Epidermal melanocyte (primary cell): ENCODE measurements around the gene LEFTY1.

Source experiments
- DNase-seq: peaks from one replicate; pipeline ENCODE4 v3.0.0; 2011; ENCODE audit warnings: low spot score; ENCODE audit not compliant: insufficient read length

Gene LEFTY1

DNA sequence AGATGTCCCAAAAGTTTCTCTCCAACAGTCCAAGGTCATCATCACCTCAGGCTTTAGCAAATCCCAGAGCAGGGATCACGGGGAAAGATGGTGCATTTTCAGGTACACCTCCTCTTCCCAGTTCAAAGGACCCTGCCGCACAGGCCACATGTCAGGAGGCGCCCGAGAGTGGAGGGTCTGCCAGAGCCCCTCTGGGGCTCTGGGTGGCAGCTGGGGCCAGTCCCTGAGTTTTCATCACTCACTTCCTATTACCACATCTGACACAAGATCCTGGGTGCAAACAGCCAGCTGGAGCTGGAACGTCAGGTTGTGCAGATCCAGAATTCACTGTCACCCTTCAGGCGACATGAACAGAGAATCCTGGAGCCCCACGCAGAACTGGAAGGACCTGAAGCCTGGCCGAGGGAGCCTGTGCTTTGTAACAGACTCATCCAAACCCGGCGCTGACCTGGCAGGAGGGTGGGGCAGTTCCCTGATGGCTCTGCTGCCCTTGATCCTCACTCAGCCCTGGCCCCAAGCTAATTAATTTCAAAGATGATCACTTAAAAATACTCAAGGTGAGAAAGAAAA lies 15.6 kb downstream of the LEFTY1 start:
- DNase-seq: no peak

DNA sequence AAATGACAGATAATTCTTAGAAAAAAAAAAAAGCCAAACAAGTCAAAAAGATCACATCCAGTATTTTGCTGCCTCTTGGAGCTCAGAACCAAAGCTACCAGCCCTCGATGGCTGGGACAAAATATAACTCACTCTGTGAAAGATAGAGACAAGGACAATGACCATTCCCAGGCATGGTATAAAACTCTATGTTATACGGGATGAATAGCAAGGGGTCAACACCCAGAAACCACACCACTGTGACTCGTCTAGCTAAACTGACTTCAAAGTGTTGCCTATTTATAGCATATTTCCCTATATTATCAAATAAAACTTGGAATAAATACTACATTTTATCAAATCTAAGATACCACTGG lies 16.9 kb downstream of the LEFTY1 start:
- no peak for DNase-seq

DNA sequence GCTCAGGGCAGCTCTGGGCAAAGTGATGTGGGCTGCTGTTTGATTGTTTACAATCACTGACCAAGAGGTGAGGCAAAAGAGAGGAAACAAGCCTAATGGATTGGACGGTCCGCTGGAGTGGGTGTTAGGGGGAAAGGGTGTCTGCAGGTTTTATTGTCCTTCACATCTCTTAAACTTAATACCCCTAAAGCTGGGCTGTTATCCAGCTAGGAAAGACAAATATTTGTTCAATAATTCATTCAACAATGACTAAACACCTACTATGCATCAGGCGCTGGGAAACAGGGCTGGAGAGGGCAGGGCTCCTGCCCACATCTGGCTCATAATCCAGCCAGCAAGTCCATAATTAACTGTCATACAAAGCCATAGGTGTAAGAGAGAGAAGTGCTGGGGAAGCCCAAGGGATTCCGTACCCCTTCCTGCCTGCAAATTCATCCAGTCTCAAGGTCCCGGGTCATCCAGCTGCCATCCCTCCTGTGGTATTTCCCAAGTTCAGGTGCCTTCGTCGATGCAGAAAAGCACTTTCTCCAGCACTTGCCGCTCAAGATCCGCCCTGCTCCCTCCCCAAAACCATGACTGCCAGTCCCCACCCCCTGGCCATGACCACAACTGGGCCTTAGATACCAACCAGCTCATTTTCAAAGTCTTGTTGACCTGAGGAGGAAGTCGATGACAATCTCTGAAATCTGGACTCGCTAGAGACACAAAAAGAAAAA lies 17.4 kb downstream of the LEFTY1 start:
- DNase-seq: no peak

DNA sequence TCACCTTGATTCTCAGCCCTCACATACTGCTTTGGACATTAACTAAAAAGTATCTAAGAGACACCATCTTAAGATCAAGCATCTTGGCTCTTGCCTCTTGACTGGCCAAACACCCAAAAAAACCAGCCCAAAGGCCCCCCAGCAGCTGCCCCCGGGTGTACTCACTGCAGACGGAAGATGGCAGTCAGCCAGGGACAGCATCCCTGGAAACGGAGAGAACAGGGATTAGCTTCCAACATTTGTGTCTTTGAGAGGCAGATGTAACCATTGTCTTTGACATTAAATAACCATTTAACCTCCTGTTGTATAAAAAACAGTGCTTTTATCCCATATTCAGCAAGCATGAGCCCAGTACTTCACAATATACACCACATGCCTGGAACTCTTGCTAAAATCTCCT lies 18.0 kb downstream of the LEFTY1 start:
- no peak for DNase-seq

- no peak for DNase-seq
Observed at GRCh38 chr1:225868631-225869330, 20.2 kb downstream of the LEFTY1 start.

GRCh38 chr1:225866981-225867380 lies 22.0 kb downstream of the LEFTY1 start:
- no peak for DNase-seq

DNA sequence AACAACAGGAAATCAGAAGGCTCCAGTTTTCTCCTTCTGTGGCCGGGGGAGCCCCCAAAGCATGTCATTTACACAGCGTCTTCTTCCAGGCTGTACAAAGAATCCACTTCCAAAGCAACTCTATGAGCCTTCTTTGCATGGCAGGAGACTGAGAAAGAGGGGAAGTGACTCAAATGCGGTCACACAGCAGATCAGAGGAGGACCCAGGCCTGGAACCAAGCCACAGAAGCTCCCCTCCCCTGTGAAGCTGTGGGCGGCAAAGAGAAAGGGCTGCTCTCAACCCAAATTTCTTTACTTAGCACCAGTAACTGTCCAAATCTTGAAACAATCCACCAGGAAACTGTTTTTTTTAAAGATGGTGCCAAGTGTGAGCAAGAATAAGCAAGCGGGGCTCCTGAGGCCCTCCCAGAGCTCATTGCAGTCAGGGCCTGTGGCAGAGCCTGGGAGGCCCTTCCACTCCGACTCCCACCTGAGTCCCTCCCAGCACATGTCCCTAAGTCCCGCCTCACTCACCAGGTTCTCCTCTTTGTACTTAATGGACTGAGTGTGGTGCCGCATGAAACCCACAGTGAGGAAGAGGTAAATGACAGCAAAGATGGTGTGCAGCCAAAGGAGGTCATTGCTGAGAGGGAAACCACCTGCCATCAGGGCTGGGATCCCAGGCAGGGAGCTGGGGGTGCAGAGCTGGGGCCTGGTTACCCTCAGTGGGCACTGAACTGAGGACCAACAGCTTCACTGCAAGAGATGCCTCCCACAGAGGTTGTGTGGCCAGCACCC lies 22.7 kb downstream of the LEFTY1 start:
- no peak for DNase-seq

- DNase-seq: no peak
Observed at GRCh38 chr1:225865514-225865913, 23.4 kb downstream of the LEFTY1 start.

GRCh38 chr1:225863167-225863566 lies 25.8 kb downstream of the LEFTY1 start:
- DNase-seq: no peak

DNA sequence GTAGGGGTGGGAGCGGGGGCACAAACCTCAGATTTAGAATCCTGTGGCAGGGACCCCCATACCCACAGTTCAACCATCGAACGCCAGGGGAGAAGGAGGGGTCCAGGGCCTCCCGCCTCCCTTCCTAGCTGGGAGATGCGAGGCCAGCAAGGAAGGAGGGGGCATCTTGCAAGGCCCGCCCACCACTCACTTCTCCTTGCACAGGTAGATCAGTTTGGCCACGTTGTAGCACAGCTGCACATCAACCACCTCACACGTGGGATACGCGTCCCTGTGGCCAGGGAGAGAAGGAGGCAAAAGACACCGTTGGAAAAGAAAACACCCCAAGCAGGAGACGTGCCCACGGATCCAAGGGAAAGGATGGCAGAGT lies 26.4 kb downstream of the LEFTY1 start:
- no peak for DNase-seq

- no peak for DNase-seq
Observed at GRCh38 chr1:225861834-225862580, 26.9 kb downstream of the LEFTY1 start.

DNA sequence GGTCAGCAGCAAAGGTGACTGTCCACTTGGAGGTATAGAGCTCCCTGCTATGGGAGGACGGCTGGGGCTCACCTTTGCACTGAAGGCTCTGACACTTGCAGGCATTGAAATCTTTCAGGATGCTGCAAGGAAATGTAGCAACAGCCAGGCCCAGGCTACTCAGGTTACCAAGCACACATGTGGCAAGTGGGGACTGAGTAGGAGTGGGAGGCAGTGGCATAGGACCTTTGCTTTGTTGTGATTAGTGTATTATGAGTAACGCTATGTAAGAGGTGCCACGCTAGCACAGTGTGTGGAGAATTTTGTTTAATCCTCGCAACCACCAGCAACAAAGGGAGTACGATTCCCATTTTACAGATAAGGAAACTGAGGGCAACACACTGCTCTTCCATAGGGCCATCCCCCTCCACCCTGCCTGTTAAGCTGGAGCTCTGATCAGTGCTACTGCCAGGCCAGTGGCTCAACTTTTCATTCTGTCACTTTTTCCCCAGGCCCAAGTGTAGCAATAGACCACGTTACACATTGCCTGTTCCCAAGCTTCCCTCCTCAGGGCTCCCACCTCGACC lies 28.0 kb downstream of the LEFTY1 start:
- DNase-seq: no peak

GRCh38 chr1:225860107-225860506 lies 28.8 kb downstream of the LEFTY1 start:
- DNase-seq: no peak

DNA sequence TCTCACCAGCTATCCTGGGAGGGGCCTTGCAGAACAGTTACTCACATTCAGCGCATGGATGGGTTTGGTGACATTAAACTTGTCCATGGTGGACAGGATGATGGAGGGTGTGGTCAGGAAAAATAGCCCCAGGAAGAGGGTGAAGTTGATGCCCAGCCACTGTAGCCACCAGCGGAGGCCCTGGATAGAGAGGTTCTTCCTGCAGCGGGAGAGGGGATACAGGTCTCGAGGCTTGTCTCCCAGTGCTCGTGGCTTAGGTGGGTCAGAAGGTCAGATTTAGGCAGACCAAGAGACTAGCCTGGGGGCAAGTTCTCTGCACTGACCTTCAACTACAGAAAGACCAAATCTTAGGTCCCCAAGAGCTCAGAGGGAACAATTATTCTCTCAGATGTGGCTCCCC lies 29.8 kb downstream of the LEFTY1 start:
- no peak for DNase-seq

- no peak for DNase-seq
Observed at GRCh38 chr1:225857256-225857655, 31.7 kb downstream of the LEFTY1 start.

DNA sequence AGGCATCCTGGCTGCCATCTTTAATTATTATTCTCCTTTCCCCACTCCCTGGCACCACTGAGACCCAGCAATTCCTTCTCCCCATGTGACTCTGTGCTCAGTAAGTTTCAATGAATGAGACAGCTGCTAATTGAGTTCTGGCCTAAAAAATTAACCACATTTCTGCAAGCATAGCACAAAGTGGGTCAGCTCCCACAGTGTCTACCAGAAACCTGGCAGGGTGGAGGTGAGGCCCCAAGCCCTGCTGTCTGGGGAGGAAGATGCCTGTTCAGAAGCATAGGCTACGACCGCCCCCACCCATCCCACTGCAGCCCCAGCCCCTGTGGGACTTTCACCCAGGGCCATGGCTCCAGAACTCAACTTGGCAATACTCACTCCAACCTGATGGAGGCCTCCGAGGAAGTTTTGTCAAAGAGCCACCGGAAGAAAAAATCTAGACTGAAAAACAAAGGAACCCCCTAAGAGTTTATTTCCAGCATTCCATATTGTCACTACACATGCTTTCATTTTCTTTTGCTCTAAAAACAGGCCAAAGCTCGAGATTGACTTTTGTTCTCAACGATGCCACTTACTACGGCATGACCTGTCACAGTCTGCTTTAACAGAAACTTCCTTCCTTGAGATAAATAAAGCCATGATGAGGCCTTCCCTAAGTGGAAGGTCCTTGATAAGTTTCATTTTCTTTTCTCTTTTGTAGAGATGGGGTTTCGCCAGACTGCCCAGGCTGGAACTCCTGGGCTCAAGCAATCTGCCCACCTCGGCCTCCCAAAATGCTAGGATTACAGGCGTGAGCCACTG lies 33.2 kb downstream of the LEFTY1 start:
- DNase-seq: no peak

GRCh38 chr1:225853441-225853840 lies 35.5 kb downstream of the LEFTY1 start:
- no peak for DNase-seq

DNA sequence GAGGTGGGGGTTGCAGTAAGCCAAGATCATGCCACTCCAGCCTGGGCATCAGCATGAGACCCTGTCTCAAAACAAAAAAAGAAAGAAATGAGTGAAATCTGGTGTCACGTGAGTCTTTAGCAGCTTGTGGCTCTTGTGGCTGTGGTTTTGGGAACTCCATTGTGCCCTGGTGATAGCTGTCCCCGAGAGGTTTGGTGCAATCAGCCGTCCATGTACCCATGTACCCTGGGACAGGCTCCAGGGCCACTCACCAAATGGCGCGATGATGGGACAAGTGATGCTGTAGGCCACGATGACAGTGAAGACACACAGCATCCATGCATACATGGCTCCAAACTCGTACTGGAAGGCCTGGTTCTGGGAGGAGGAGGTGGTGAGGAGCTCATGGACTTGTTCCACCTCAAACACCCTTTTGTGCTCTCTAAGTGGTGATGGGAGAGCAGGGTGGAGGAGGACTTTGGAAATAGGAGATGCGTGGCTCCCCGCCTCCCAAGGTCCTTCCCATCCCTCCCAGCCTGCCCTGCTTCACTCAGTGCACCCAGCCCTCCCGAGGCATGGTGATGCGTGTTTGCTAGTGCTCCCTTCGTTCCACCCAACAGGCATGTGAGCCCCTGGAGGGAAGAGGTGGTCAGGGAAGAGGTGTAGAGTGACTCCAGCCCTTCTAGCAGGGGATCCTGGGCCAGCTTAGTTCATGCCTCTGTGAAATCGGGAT lies 36.4 kb downstream of the LEFTY1 start:
- no peak for DNase-seq

DNA sequence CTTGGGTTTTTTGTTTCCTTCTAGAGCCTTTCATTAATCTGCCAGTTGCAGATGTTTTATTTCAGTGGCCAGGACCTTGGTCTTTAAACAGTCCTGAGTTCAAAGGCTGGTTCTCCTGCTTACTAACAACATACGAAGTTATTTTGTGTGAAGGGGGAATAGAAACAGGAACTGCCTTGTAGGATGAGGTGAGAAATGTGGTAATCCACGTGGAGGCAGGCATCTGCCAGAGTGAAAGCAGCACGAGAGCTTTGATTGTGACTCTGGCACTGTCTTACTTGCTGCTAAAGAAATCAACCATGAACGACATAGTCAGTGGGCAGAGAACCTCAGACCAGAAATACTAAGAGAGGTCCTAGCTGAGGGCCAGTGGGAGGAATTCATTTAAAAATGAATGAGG lies 37.1 kb downstream of the LEFTY1 start:
- no peak for DNase-seq

- no peak for DNase-seq
Observed at GRCh38 chr1:225850370-225850769, 38.6 kb downstream of the LEFTY1 start.
